Neutrophil (primary cell): ENCODE data around the gene NID1.

Experiments
- H3K27ac ChIP-seq: fragments of 200-600 bp; sonication (generic); 2 replicates; pipeline ENCODE4 v1.5.1; 2016; ENCODE audit warnings: mild to moderate bottlenecking, moderate library complexity
- H3K27me3 ChIP-seq: fragments of 200-600 bp; sonication (generic); 2 replicates; pipeline ENCODE4 v1.6.0; 2016; ENCODE audit warnings: mild to moderate bottlenecking
- H3K36me3 ChIP-seq: fragments of 200-600 bp; sonication (generic); 2 replicates; pipeline ENCODE4 v1.5.1; 2017
- H3K4me1 ChIP-seq, 2 experiments: fragments of 200-600 bp in 1 of 2; sonication (generic) in 1 of 2; 1 replicate in 1 of 2; 2 replicates in 1 of 2; pipeline versions ENCODE4 v1.5.1 to v1.6.1; 2013 to 2016; ENCODE audit warnings: low read depth in 1 of 2, low read length in 1 of 2, mild to moderate bottlenecking in 1 of 2, moderate library complexity in 1 of 2; ENCODE audit not compliant: control insufficient read depth in 1 of 2, insufficient read depth in 1 of 2
- H3K4me3 ChIP-seq, 2 experiments: fragments of 200-600 bp in 1 of 2; sonication (generic) in 1 of 2; 1 replicate in 1 of 2; 2 replicates in 1 of 2; pipeline ENCODE4 v1.5.1; 2013 to 2016; ENCODE audit warnings: low read depth in 1 of 2, low read length in 1 of 2, mild to moderate bottlenecking in 1 of 2, moderate library complexity in 1 of 2
- H3K9me3 ChIP-seq: fragments of 200-600 bp; sonication (generic); 2 replicates; pipeline ENCODE4 v1.5.1; 2016
- CTCF ChIP-seq: fragments of 200-600 bp; sonication (generic); IDR thresholded peaks from 2 replicates; pipeline ENCODE4 v1.5.1; 2016; ENCODE audit warnings: antibody characterized with exemption

NID1 gene

GRCh38 chr1:236103059-236103458 lies 38.2 kb upstream of the NID1 start:
- Histone ChIP-seq H3K9me3 (no peaks in the 10 kb centered on the region), H3K4me1 (peaks cover 0 to 4% of the 10 kb centered on the region in 2 experiments), H3K27me3 (peaks cover 13% of the 10 kb centered on the region), H3K4me3 (no peak overlapping the region), H3K36me3 (no peaks in the 10 kb centered on the region), H3K27ac (no peak overlapping the region)
- no peak for TF ChIP-seq CTCF

GRCh38 chr1:236102611-236103010 lies 37.7 kb upstream of the NID1 start:
- H3K9me3 ChIP-seq, result no peaks in the 10 kb centered on the region
- H3K27ac ChIP-seq, result no peak overlapping the region
- no peak for TF ChIP-seq CTCF
- peaks cover 13% of the 10 kb centered on the region for H3K27me3 ChIP-seq
- H3K36me3 ChIP-seq, result no peaks in the 10 kb centered on the region
- peaks cover 0 to 4% of the 10 kb centered on the region in 2 experiments for H3K4me1 ChIP-seq
- no peak overlapping the region for H3K4me3 ChIP-seq

GRCh38 chr1:236101233-236102200 lies 36.6 kb upstream of the NID1 start:
- TF ChIP-seq CTCF, result no peak

DNA sequence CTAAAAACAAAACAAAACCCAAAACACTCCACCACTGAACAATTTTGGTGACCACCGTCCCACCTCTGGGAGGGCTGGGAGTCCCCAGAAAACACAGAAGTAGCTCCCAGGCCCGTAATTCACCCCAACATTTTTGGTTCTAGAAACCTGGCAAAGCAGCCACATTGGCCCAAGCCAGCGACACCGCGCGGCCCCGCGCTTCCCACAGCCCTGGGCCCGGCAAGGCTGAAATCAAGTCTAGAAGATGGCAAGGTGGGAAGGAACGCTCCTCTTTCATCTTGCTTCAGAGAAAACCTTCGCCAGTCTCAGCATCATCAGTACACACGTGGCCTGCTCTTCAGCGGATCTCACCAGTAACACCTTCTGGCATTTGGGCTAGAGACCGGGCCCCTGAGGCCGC lies 35.9 kb upstream of the NID1 start:
- no peaks in the 10 kb centered on the region for H3K36me3 ChIP-seq
- H3K4me3 ChIP-seq, result no peak overlapping the region
- TF ChIP-seq CTCF, result no peak
- H3K27me3 ChIP-seq, result peaks cover 13% of the 10 kb centered on the region
- peaks cover 0 to 4% of the 10 kb centered on the region in 2 experiments for H3K4me1 ChIP-seq
- no peak overlapping the region for H3K27ac ChIP-seq
- no peaks in the 10 kb centered on the region for H3K9me3 ChIP-seq

More at GRCh38 chr1:236101233-236102200, 36.6 kb upstream of the NID1 start:
- Histone ChIP-seq H3K27me3 (peaks cover 13% of the 10 kb centered on the region), H3K27ac (no peak overlapping the region), H3K9me3 (no peaks in the 10 kb centered on the region), H3K4me3 (no peak overlapping the region), H3K4me1 (peaks cover 0 to 4% of the 10 kb centered on the region in 2 experiments), H3K36me3 (no peaks in the 10 kb centered on the region)

GRCh38 chr1:236099355-236099974 lies 34.6 kb upstream of the NID1 start:
- H3K4me3 ChIP-seq, result no peak overlapping the region
- H3K4me1 ChIP-seq, result peaks cover 0 to 4% of the 10 kb centered on the region in 2 experiments
- H3K27ac ChIP-seq, result no peak overlapping the region
- H3K36me3 ChIP-seq, result no peaks in the 10 kb centered on the region
- TF ChIP-seq CTCF, result no peak
- H3K9me3 ChIP-seq, result no peaks in the 10 kb centered on the region
- H3K27me3 ChIP-seq, result peaks cover 13% of the 10 kb centered on the region
